AG20443 (cell line): ENCODE measurements around the gene KRT81.
A peak's percentile ranks its signal among the peaks of the same experiment; 100 is the strongest.
"Not testable (repeated sequence)": the region's sequence is repeated elsewhere in the genome, so short reads cannot be mapped to it uniquely, and the experiment has no call there.

Experiments used
- DNase-seq: peaks from one replicate; pipeline ENCODE4 v3.0.0; 2012; ENCODE audit warnings: low spot score, mixed read lengths

KRT81 gene

GRCh38 chr12:52296572-52297215, 5.4 kb upstream of the KRT81 start:
- no peak for DNase-seq

GRCh38 chr12:52295663-52296062, 4.3 kb upstream of the KRT81 start:
- peak; percentile 50 for DNase-seq

- no peak for DNase-seq
Observed at GRCh38 chr12:52294803-52295202, 3.5 kb upstream of the KRT81 start.

GRCh38 chr12:52293926-52294325, 2.6 kb upstream of the KRT81 start:
- no peak for DNase-seq

GRCh38 chr12:52290483-52291134, 725 bp downstream of the KRT81 start:
- DNase-seq: not testable (repeated sequence)

GRCh38 chr12:52287816-52288805, 3.2 kb downstream of the KRT81 start:
- DNase-seq: not testable (repeated sequence)

- DNase-seq: not testable (repeated sequence)
Observed at GRCh38 chr12:52286857-52287785, 4.2 kb downstream of the KRT81 start.

- no peak for DNase-seq
Observed at GRCh38 chr12:52285851-52286530, 5.3 kb downstream of the KRT81 start.

- DNase-seq: no peak
Observed at GRCh38 chr12:52285172-52285745, 6.1 kb downstream of the KRT81 start.

- no peak for DNase-seq
Observed at GRCh38 chr12:52284562-52285171, 6.7 kb downstream of the KRT81 start.

GRCh38 chr12:52280796-52281560, 10.4 kb downstream of the KRT81 start:
- DNase-seq: peak; percentile 91

GRCh38 chr12:52280319-52280795, 11.0 kb downstream of the KRT81 start:
- peak; percentile 85 for DNase-seq

GRCh38 chr12:52279422-52280318, 11.7 kb downstream of the KRT81 start:
- DNase-seq: no peak

- DNase-seq: peak; percentile 92
Observed at GRCh38 chr12:52278575-52279421, 12.5 kb downstream of the KRT81 start.

GRCh38 chr12:52277486-52278245, 13.7 kb downstream of the KRT81 start:
- no peak for DNase-seq

GRCh38 chr12:52275686-52276085, 15.6 kb downstream of the KRT81 start:
- DNase-seq: no peak
